WI38 (cell line): ENCODE measurements around the gene CTSA.
"Not testable (repeated sequence)": the region's sequence is repeated elsewhere in the genome, so short reads cannot be mapped to it uniquely, and the experiment has no call there.

Experiments used
- H3K4me3 ChIP-seq: 2 replicates; pipeline ENCODE4 v1.5.1; 2011; ENCODE audit warnings: low read depth, mild to moderate bottlenecking, control low read depth, low read length
- TF ChIP-seq, protein P1 (sequence below): IDR thresholded peaks from 2 replicates; pipeline ENCODE4 v1.5.1; 2012; ENCODE audit warnings: low read depth, mild to moderate bottlenecking, control low read depth, low read length

CTSA gene

DNA sequence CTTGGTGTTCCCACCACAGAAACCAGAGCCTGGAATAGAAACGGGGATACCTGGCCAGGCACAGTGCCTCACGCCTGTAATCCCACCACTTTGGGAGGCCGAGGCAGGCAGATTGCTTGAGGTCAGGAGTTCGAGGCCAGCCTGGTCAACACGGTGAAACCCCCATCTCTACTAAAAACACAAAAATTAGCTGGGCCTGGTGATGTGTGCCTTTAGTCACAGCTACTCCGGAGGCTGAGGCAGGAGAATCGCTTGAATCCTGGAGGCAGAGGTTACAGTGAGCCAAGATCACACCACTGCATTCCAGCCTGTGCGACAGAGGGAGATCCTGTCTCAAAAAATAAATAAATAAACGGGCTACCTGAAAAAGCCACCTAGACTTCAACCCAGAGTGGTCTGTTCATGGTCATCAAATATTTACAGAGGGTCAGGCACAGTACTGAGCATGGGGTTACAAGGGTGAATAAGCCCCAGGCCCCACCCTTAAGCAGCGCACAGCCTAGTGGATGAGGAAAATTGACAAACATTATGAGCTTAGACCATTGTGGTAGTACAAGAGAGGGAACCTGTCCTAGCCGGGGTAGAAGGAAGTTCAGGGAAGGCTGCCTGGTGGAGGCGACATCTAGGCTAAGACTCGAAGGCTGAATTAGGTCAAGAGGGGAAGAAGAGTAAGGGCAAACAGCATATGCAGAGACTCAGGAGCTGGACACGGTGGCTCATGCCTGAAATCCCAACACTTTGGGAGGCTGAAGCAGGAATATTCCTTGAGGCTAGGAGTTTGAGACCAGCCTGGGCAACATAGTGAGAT lies 36.1 kb downstream of the CTSA start:
- no peak overlapping the region for H3K4me3 ChIP-seq
- TF ChIP-seq, protein P1, sequence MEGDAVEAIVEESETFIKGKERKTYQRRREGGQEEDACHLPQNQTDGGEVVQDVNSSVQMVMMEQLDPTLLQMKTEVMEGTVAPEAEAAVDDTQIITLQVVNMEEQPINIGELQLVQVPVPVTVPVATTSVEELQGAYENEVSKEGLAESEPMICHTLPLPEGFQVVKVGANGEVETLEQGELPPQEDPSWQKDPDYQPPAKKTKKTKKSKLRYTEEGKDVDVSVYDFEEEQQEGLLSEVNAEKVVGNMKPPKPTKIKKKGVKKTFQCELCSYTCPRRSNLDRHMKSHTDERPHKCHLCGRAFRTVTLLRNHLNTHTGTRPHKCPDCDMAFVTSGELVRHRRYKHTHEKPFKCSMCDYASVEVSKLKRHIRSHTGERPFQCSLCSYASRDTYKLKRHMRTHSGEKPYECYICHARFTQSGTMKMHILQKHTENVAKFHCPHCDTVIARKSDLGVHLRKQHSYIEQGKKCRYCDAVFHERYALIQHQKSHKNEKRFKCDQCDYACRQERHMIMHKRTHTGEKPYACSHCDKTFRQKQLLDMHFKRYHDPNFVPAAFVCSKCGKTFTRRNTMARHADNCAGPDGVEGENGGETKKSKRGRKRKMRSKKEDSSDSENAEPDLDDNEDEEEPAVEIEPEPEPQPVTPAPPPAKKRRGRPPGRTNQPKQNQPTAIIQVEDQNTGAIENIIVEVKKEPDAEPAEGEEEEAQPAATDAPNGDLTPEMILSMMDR = no peak

DNA sequence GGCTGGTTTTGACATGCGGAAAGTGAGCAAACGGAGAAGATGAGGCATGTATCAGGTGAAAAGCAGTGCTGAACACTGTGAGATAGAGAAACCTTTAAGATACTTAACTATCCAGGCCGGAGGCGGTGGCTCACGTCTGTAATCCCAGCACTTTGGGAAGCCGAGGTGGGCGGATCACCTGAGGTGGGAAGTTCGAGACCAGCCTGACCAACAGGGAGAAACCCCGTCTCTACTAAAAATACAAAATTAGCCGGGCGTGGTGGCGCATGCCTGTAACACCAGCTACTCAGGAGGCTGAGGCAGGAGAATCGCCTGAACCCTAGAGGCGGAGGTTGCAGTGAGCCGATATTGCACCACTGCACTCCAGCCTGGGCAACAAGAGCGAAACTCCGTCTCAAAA lies 40.5 kb downstream of the CTSA start:
- not testable (repeated sequence) for H3K4me3 ChIP-seq

DNA sequence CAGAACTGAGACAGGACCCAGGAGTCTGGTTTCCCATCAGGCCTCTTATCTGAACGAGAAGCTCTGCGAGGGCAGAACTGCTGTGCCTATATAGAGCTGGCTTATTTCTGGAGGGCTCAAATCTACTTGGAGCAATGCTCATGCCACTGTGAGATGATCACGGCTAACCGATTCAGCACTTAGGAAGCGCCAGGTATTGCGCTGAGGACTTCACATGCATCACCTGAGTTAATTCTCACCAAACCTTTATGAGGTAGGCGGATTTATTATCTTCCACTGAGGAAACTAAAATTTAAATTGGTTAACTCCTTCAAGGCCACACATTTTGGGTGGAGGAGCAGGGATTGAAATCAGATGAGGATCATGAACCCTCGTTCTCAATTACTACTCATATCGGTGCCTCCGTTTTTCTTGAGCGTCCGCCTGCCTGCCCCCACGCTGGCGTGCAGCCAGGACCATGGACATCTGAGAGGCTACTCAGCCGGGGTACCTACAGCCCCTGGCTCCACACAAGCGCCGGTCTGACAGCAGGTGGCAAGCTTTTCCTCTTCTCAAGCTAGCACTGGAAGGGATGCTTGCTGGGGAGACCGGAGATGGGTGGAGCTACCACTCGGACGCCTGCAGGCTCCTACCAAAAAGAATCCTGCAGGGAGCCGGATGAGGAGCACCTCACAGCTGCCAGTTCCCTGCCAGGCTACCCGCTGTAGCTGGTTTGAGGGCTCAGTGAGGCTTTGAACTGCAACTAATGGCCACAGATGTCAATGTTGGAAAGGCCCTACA lies 42.3 kb downstream of the CTSA start:
- peak overlapping the region; percentile 95 for H3K4me3 ChIP-seq
- TF ChIP-seq, protein P1 = no peak

DNA sequence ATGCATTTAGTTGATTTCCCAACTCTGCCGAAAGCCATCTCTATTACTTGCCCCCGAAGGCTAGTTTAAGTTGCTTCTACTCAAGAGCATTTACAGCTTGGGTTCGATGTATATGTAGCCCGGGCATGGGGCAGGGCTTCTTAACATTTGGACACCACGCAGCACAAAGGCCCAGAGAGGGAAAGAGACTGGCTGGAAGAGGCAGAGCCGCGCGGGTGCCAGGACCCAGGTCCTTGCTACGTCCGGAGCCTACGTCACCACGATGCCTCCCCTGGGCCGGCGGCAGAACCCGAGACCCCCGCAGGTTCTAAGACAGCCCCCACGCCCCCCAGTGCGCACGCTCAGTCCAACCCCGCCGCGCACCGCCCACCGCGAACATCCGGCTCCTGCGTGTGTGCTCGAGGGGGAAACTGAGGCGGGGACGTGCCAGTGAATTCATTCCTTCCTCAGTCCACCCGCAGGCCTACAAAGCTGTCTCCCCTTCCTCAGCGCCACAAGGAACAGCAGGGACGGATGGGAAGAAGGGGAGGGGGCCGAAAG lies 43.0 kb downstream of the CTSA start:
- H3K4me3 ChIP-seq = peak overlapping the region; percentile 95
- TF ChIP-seq, protein P1 = no peak

DNA sequence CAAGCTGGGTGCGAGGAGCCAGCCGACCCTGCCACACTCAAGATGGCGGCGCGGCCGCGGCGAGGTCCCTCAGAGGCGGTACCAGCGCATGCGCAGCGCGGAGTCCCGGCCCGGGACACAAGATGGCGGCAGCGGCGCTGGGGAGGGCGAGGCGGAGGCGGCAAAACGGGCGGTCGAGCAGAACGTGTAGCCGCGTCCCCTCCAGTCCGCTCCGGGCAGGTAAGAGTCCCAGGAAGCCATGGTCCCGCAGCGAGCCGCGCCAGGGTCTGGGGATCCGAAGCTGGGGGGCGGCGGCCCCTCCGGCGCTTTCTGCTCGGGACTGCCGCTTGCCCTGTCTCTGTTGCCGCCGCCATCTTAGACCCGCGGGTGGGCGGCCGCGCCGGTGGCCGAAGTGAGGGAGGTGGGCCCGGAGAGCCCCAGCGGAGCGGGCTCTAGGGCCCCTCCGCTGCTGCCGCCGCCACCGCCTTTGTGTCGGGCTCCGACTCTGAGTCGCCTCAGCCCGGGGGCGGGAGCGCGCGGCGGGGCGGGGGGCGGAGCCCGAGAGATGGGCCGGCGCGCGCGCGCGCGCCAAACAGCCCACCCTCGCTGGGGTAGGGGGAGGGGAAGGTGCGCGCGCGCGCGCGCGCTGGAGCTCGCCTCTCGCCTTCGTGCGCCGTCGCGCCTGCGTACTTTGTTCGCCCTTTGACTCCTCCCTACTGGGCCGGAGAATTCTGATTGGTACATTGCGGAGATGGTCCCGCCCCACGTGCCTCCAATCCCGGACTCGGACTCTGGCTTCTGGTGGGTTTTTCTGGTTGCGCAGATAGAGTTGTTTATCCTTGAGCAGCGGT lies 43.7 kb downstream of the CTSA start, which contains the start of gene PCIF1:
TSS of gene PCIF1 (plus strand) at position 98 of the 830 bp plus-strand sequence. CDS start 4,317 bp downstream, outside the sequence.
- TF ChIP-seq, protein P1 = no peak
- peak within 1 kb of the TSS; percentile 95 for H3K4me3 ChIP-seq

DNA sequence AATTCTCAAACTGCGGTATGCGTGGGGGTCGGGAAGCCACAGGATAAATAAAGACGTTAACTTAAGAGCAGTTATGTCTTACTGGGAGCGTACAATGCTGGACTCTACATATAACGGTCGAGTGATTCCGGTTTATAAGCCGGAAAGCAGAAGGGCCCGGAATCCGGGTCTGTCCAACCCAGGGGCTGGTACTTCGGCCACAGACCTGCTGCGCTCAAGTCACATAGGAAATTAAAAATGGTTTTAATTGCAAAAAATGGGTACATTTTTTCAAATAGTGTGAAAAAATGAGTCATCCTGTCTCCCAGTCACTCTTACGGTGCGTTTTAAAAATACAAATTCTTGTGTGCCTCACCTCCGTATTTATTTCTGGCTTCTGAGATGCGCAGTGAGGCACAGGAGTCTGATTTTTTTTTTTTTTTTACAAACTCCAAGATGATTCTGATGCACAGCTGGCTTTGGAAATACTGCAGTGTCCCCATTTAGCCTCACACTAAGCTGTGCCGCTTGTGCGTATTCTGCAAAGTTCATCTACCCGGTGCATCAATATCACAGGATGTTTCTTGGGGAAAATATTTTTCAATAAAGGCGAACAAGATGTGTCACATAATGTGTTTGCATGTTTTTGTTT lies 44.4 kb downstream of the CTSA start:
- TF ChIP-seq, protein P1 = no peak
- peak overlapping the region; percentile 65 for H3K4me3 ChIP-seq

DNA sequence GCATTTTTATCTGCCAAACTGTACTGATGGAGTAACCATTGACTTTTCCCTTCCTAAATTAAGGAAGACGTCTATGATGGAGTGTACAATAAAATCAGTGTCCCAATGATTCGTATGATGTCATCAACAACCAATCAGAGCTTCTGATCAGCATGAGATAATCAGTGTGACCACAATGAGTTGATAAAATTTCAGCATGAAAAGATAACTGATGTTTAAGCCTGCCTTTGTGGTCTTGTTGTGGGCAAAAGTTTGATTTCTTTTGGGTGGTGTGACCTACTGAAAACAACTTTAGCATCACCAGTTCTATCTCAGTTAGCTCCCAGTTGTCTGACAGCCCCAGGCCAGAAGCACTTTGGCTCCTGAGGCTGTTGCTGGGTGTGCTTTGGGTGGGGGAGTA lies 46.6 kb downstream of the CTSA start:
- no peak overlapping the region for H3K4me3 ChIP-seq
- TF ChIP-seq, protein P1 = no peak
